Measurements from ENCODE around the gene KCNJ1.
A peak's percentile ranks its signal among the peaks of the same experiment; 100 is the strongest.

The KCNJ1 gene

DNA sequence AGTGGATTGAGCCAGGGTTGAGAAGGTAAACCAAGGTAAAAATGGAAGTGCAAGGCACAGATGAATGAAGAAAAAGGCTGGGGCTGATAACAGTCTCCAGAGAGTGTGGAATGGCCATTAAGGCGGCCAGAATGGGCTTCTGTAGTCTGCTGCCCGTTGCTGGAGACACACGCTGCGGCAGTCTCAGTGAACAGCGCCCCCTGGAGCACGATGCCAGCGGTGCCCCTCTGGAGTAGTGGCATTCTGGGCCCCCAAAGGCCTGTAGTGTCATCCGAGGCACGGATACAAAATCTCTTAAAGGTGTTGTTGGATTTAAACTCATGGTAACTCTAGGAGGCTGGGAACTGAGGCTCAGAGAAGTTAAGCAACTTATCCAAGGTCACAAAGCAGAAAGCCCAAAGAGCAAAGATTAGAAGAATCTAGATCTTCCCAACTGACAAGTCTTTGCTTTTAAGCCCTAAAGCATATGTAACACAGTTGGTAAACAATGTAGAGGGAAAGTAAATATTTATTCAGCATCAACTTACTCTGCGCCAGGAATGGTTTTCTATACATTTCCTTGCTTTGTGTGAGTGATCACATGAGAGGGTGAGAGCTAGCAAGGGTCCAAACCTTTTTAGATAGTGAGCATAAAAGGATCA, 18.2 kb downstream of the KCNJ1 start:
- no peak overlapping the region for H3K27ac ChIP-seq
- POLR2A ChIA-PET (ENCODE audit: low non-redundant PET), result no interaction called here
- TF ChIP-seq, protein P1, sequence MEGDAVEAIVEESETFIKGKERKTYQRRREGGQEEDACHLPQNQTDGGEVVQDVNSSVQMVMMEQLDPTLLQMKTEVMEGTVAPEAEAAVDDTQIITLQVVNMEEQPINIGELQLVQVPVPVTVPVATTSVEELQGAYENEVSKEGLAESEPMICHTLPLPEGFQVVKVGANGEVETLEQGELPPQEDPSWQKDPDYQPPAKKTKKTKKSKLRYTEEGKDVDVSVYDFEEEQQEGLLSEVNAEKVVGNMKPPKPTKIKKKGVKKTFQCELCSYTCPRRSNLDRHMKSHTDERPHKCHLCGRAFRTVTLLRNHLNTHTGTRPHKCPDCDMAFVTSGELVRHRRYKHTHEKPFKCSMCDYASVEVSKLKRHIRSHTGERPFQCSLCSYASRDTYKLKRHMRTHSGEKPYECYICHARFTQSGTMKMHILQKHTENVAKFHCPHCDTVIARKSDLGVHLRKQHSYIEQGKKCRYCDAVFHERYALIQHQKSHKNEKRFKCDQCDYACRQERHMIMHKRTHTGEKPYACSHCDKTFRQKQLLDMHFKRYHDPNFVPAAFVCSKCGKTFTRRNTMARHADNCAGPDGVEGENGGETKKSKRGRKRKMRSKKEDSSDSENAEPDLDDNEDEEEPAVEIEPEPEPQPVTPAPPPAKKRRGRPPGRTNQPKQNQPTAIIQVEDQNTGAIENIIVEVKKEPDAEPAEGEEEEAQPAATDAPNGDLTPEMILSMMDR (conservative IDR thresholded peaks at IDR 0.05; ENCODE audit: low read depth), result peak; percentile 33
- CTCF ChIA-PET, result interaction anchor here (0.8 kb wide), 1 partner anchor 36 kb away, joined by 3 read pairs; no protein-coding TSS in a partner anchor
- DNase-seq (ENCODE audit: low spot score), result peak; percentile 8

DNA sequence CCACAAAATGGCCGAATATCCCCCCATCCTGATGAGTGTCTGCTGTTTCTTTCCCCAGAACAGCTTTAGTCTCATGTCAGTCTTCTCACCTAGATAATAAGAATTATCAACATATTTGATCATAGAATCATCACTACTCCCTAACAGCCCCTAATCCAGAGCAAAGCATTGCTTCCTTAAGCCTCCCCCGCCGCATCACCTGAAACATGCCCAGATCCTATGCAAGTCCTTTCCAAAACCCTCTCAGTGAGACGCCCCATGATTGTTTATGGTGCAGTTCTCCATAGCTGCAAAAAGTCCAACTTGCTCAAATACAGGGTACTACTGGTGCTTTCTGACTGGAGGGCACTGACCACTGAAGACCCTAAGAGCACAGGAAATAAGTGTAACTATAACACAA, 20.1 kb downstream of the KCNJ1 start:
- H3K27ac ChIP-seq, result no peak overlapping the region
- ChIA-PET CTCF (no interaction called here), POLR2A (ENCODE audit: low non-redundant PET) (no interaction called here)
- TF ChIP-seq, protein P1 (conservative IDR thresholded peaks at IDR 0.05; ENCODE audit: low read depth), result no peak
- no peak for DNase-seq (ENCODE audit: low spot score)

DNA sequence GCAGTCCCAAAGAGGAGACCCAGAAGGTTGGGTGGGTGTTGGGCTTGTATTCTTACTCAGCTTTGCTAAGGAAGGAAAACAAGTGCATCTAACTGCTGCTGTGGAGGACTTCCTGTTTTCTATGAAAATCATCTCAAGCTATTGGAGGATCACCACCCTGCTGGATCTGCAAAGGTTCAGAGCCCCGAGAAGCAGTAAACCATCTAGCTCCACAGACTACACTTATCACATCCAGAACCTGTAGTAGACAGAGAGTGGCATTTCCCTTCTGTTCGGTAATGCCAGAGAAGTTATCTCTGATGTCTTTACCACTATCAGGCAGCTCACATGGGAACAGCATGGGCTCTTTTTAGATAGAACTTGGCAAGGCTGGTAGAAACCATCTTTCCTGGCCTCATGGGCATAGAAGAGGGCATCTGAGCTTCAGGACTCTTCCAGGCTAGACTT, 21.7 kb downstream of the KCNJ1 start:
- CTCF ChIA-PET, result interaction anchor here (0.5 to 1.6 kb wide), 4 partner anchors 14 to 1507 kb away, joined by 3 to 6 read pairs (median 4); no protein-coding TSS in a partner anchor
- TF ChIP-seq, protein P1 (conservative IDR thresholded peaks at IDR 0.05; ENCODE audit: low read depth), result no peak
- POLR2A ChIA-PET (ENCODE audit: low non-redundant PET), result no interaction called here
- no peak for DNase-seq (ENCODE audit: low spot score)
- H3K27ac ChIP-seq, result no peak overlapping the region

DNA sequence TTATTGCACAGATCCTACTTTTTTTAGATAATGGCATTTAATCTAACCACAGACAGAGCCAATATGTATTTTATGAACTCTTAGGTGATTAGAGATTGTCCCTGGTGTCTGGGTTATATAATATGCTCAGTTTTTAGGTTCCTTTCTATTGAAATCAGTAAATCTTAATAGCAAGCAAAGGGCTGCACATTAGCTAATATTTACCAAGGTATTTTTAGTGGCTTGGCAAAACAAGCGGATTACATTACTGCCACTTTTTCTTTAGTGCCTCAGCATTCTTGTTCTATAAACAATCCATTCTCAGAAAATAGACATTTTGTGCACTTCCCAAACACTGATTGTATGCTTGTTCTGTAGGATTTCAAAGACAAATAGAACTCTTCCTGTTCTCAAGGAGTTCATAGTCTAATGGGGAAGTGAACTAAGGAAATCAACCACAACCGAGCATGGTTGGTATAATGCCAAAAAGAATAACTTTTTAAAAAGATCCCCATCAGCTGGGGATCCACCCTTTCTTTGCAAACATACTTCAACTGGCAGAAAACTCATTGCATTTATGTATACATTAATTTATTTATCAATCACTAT, 23.8 kb downstream of the KCNJ1 start:
- H3K27ac ChIP-seq, result no peak overlapping the region
- ChIA-PET CTCF (interaction anchor here (0.7 to 0.9 kb wide), 2 partner anchors 165 to 713 kb away, joined by 3 read pairs; no protein-coding TSS in a partner anchor), POLR2A (ENCODE audit: low non-redundant PET) (no interaction called here)
- TF ChIP-seq, protein P1 (conservative IDR thresholded peaks at IDR 0.05; ENCODE audit: low read depth), result no peak
- no peak for DNase-seq (ENCODE audit: low spot score)

DNA sequence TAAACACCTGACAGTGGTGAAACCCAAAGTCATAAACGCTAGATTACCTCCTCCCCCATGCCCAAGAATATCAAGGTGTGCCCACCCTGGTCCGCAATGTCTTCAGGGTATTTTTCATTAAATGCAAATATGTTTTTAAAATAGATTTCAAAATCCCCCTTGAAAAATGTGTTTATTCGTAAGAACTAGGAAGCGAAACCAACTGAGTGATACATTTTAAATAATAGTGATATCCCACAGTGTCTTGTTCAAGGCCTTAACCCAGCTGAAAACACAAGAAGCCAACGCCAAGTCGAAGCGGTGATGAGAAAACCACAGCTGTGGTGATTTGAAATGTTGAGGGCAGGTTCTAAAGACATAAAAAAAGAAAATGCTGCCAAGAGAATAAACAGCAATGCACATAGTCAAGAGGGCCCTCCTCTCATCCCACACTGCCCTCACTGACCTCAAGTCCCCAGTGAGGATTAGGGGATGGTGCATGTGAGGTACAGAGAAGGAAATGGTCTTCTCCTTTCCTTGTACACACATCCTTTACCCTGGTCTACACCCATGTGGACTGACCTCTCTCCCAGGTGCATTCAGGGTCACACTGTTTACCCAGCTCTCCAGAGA, 25.5 kb downstream of the KCNJ1 start:
- no peak overlapping the region for H3K27ac ChIP-seq
- no peak for DNase-seq (ENCODE audit: low spot score)
- TF ChIP-seq, protein P1 (conservative IDR thresholded peaks at IDR 0.05; ENCODE audit: low read depth), result no peak
- POLR2A ChIA-PET (ENCODE audit: low non-redundant PET), result no interaction called here
- CTCF ChIA-PET, result no interaction called here

DNA sequence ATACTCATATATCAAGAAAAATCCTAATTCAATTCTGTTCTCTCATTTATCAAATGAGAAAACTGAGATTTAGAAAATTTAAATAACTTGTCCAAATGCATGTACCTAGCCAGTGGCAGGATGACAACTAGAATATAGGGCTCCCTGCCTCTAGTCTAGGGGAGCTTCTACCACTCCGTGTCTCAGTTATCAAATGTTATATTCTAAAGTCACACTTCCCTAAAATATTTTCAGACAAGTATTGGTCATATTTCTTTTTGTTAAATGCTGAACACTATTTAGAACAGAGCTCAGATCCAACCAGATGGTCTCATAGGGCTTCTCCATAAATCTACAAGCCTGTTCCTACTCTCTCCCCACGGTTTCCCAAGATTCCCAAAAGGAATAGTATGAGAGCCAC, 26.3 kb downstream of the KCNJ1 start:
- H3K27ac ChIP-seq, result no peak overlapping the region
- TF ChIP-seq, protein P1 (conservative IDR thresholded peaks at IDR 0.05; ENCODE audit: low read depth), result no peak
- POLR2A ChIA-PET (ENCODE audit: low non-redundant PET), result no interaction called here
- no peak for DNase-seq (ENCODE audit: low spot score)
- CTCF ChIA-PET, result no interaction called here

All from RWPE1 (cell line).